HEK293 (cell line): ENCODE data around the gene TK2.

Source experiments
- CTCF ChIA-PET: fragments of 350-600 bp; formaldehyde crosslinking; extraction: SDS; loops from one replicate; lab custom pipeline; 2021; ENCODE audit warnings: antibody characterized with exemption; lab: Yijun Ruan, JAX
- POLR2A ChIA-PET: fragments of 300-600 bp; formaldehyde crosslinking; extraction: SDS; loops from one replicate; lab custom pipeline; 2020; ENCODE audit warnings: antibody characterized with exemption, inconsistent platforms; lab: Yijun Ruan, JAX
- H3K27ac ChIP-seq: fragments of 200-500 bp; sonication (Bioruptor generic); 2 replicates; pipeline ENCODE4 v1.5.1; 2014; ENCODE audit warnings: low read depth, low read length, control low read depth, inconsistent platforms; ENCODE audit errors: extremely low read depth
- H3K36me3 ChIP-seq, 2 experiments: fragments of 200-500 bp in 1 of 2; sonication (Bioruptor generic) in 1 of 2; 1 replicate in 1 of 2; 2 replicates in 1 of 2; pipeline ENCODE4 v1.5.1; 2014 to 2017; ENCODE audit warnings: inconsistent platforms in 2 of 2, low read length in 2 of 2; ENCODE audit not compliant: control insufficient read depth in 2 of 2, insufficient read depth in 1 of 2
- H3K4me1 ChIP-seq: fragments of 200-500 bp; sonication (Bioruptor generic); 2 replicates; pipeline ENCODE4 v1.5.1; 2014; ENCODE audit warnings: mild to moderate bottlenecking, low read length, inconsistent platforms; ENCODE audit not compliant: control insufficient read depth, insufficient read depth
- H3K4me3 ChIP-seq: 2 replicates; pipeline ENCODE4 v1.5.1; 2011; ENCODE audit warnings: low read depth, mild to moderate bottlenecking, control low read depth, low read length, moderate library complexity
- H3K9me3 ChIP-seq: fragments of 200-500 bp; sonication (Bioruptor generic); 2 replicates; pipeline ENCODE4 v1.5.1; 2014; ENCODE audit warnings: low read depth, low read length, inconsistent platforms; ENCODE audit not compliant: control insufficient read depth, insufficient read depth
- EGR2 ChIP-seq: fragments of 450-650 bp; formaldehyde crosslinking; IDR thresholded peaks from 2 replicates; pipeline ENCODE4 v1.5.1; 2016; ENCODE audit warnings: low read depth, missing biosample characterization, missing genetic modification characterization
- GLI2 ChIP-seq: fragments of 450-650 bp; formaldehyde crosslinking; IDR thresholded peaks from 2 replicates; pipeline ENCODE4; 2017; ENCODE audit warnings: missing biosample characterization, missing genetic modification characterization, low read depth, borderline replicate concordance
- GLIS1 ChIP-seq: fragments of 450-650 bp; formaldehyde crosslinking; IDR thresholded peaks from 2 replicates; pipeline ENCODE4 v1.5.1; 2016; ENCODE audit warnings: missing biosample characterization, missing genetic modification characterization
- SALL2 ChIP-seq: fragments of 450-650 bp; formaldehyde crosslinking; IDR thresholded peaks from 2 replicates; pipeline ENCODE4 v1.5.0; 2017; ENCODE audit warnings: missing biosample characterization, mild to moderate bottlenecking, missing genetic modification characterization, borderline replicate concordance
- YY2 ChIP-seq: fragments of 450-650 bp; formaldehyde crosslinking; IDR thresholded peaks from 2 replicates; pipeline ENCODE4 v1.5.1; 2016; ENCODE audit warnings: missing biosample characterization, missing genetic modification characterization
- ZFP69B ChIP-seq: fragments of 450-650 bp; formaldehyde crosslinking; IDR thresholded peaks from 2 replicates; pipeline ENCODE4 v1.5.1; 2016; ENCODE audit warnings: missing biosample characterization, missing genetic modification characterization
- ZNF16 ChIP-seq: fragments of 450-650 bp; formaldehyde crosslinking; IDR thresholded peaks from 2 replicates; pipeline ENCODE4 v1.5.1; 2016; ENCODE audit warnings: low read depth, missing biosample characterization, missing genetic modification characterization
- ZNF335 ChIP-seq: fragments of 450-650 bp; formaldehyde crosslinking; conservative IDR thresholded peaks from 2 replicates; pipeline ENCODE4 v1.5.1; 2016; ENCODE audit warnings: missing biosample characterization, missing genetic modification characterization
- ZNF48 ChIP-seq: fragments of 450-650 bp; formaldehyde crosslinking; IDR thresholded peaks from 2 replicates; pipeline ENCODE4 v1.5.1; 2016; ENCODE audit warnings: missing biosample characterization, missing genetic modification characterization
- ZNF514 ChIP-seq: fragments of 450-650 bp; formaldehyde crosslinking; IDR thresholded peaks from 2 replicates; pipeline ENCODE4 v1.5.1; 2016; ENCODE audit warnings: missing biosample characterization, missing genetic modification characterization
- ZNF548 ChIP-seq: fragments of 450-650 bp; formaldehyde crosslinking; IDR thresholded peaks from 2 replicates; pipeline ENCODE4 v1.5.1; 2016; ENCODE audit warnings: missing biosample characterization, missing genetic modification characterization
- ZNF658 ChIP-seq: fragments of 450-650 bp; formaldehyde crosslinking; IDR thresholded peaks from 2 replicates; pipeline ENCODE4; 2016; ENCODE audit warnings: missing biosample characterization, missing genetic modification characterization
- TF ChIP-seq, protein P1 (sequence below): fragments of 450-650 bp; IDR thresholded peaks from 2 replicates; pipeline ENCODE4 v1.5.1; 2018; ENCODE audit warnings: missing biosample characterization, missing genetic modification characterization
- TF ChIP-seq, protein P2 (sequence below): fragments of 450-650 bp; formaldehyde crosslinking; IDR thresholded peaks from 2 replicates; pipeline ENCODE4 v1.5.1; 2016; ENCODE audit warnings: missing biosample characterization, missing genetic modification characterization, borderline replicate concordance
- TF ChIP-seq, protein P3 (sequence below): fragments of 450-650 bp; formaldehyde crosslinking; conservative IDR thresholded peaks from 2 replicates; pipeline ENCODE4 v1.5.1; 2016; ENCODE audit warnings: low read depth, missing biosample characterization, missing genetic modification characterization
- TF ChIP-seq, protein P4 (sequence below): fragments of 450-650 bp; formaldehyde crosslinking; IDR thresholded peaks from 2 replicates; pipeline ENCODE4 v1.5.1; 2017; ENCODE audit warnings: missing biosample characterization, missing genetic modification characterization
- TF ChIP-seq, protein P5 (sequence below): fragments of 450-650 bp; formaldehyde crosslinking; IDR thresholded peaks from 2 replicates; pipeline ENCODE4 v1.5.1; 2016; ENCODE audit warnings: missing biosample characterization, missing genetic modification characterization

TK2 gene

GRCh38 chr16:66528294-66528693 is 21.6 kb downstream of the TK2 start (continued):
- no peak for TF ChIP-seq SALL2 (tag by site-specific recombination)
- TF ChIP-seq, protein P1, sequence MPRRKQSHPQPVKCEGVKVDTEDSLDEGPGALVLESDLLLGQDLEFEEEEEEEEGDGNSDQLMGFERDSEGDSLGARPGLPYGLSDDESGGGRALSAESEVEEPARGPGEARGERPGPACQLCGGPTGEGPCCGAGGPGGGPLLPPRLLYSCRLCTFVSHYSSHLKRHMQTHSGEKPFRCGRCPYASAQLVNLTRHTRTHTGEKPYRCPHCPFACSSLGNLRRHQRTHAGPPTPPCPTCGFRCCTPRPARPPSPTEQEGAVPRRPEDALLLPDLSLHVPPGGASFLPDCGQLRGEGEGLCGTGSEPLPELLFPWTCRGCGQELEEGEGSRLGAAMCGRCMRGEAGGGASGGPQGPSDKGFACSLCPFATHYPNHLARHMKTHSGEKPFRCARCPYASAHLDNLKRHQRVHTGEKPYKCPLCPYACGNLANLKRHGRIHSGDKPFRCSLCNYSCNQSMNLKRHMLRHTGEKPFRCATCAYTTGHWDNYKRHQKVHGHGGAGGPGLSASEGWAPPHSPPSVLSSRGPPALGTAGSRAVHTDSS (tag by site-specific recombination), result no peak
- no peak for TF ChIP-seq ZNF16 (tag by site-specific recombination)
- no peak for TF ChIP-seq ZNF48 (tag by site-specific recombination)
- TF ChIP-seq GLI2 (tag by site-specific recombination), result no peak
- TF ChIP-seq, protein P2, sequence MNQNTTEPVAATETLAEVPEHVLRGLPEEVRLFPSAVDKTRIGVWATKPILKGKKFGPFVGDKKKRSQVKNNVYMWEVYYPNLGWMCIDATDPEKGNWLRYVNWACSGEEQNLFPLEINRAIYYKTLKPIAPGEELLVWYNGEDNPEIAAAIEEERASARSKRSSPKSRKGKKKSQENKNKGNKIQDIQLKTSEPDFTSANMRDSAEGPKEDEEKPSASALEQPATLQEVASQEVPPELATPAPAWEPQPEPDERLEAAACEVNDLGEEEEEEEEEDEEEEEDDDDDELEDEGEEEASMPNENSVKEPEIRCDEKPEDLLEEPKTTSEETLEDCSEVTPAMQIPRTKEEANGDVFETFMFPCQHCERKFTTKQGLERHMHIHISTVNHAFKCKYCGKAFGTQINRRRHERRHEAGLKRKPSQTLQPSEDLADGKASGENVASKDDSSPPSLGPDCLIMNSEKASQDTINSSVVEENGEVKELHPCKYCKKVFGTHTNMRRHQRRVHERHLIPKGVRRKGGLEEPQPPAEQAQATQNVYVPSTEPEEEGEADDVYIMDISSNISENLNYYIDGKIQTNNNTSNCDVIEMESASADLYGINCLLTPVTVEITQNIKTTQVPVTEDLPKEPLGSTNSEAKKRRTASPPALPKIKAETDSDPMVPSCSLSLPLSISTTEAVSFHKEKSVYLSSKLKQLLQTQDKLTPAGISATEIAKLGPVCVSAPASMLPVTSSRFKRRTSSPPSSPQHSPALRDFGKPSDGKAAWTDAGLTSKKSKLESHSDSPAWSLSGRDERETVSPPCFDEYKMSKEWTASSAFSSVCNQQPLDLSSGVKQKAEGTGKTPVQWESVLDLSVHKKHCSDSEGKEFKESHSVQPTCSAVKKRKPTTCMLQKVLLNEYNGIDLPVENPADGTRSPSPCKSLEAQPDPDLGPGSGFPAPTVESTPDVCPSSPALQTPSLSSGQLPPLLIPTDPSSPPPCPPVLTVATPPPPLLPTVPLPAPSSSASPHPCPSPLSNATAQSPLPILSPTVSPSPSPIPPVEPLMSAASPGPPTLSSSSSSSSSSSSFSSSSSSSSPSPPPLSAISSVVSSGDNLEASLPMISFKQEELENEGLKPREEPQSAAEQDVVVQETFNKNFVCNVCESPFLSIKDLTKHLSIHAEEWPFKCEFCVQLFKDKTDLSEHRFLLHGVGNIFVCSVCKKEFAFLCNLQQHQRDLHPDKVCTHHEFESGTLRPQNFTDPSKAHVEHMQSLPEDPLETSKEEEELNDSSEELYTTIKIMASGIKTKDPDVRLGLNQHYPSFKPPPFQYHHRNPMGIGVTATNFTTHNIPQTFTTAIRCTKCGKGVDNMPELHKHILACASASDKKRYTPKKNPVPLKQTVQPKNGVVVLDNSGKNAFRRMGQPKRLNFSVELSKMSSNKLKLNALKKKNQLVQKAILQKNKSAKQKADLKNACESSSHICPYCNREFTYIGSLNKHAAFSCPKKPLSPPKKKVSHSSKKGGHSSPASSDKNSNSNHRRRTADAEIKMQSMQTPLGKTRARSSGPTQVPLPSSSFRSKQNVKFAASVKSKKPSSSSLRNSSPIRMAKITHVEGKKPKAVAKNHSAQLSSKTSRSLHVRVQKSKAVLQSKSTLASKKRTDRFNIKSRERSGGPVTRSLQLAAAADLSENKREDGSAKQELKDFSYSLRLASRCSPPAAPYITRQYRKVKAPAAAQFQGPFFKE (tag by site-specific recombination), result no peak
- TF ChIP-seq, all 188 proteins: peak for 0

DNA sequence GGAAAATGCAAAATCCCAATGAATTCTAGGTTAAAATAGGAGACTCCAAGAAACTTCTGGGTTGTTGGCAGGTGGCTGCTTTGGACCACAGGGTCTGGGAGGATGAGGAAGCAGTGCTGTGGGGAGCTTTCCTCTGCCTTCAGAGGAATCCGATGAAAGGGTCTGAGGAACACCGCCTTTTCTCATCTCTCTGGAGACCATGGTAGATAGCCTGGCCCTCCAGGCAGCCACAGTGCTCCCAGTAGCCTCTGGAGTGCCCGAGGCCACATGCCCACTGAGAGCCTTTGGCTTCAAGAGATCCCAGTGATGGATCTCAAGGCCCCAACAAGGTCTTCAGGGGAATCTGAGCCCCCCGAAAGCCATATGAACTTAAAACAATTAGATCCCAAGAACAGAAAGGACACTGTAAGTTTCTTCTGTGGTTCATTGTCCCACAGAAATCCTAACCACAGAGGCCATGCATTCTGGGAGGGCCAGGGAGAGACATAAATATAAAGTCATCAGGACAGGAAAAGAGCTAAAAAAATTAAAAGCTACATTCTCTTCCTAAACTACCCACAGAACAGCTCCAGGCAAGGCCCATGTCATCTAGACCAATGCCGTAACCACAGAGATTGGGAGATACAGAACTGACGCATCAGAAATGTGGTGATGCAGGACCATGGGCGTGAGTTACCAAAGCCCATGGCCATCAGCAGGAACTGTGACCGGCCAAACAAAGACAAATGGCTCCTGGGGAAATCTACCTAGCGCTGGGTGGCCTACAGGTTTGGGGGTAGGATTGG is 24.3 kb downstream of the TK2 start:
- ChIA-PET POLR2A (no interaction called here), CTCF (interaction anchor here (0.7 kb wide), 1 partner anchor 39 kb away, joined by 3 read pairs; no protein-coding TSS in a partner anchor)
- Histone ChIP-seq H3K4me3 (no peak overlapping the region), H3K27ac (no peak overlapping the region), H3K4me1 (peaks cover 4% of the 10 kb centered on the region; the same call in 1 of the 2 replicates), H3K9me3 (no peaks in the 10 kb centered on the region), H3K36me3 (peaks cover 0 to 51% of the 10 kb centered on the region in 2 experiments; a peak in 2 of 3 replicates)
- TF ChIP-seq, protein P3, sequence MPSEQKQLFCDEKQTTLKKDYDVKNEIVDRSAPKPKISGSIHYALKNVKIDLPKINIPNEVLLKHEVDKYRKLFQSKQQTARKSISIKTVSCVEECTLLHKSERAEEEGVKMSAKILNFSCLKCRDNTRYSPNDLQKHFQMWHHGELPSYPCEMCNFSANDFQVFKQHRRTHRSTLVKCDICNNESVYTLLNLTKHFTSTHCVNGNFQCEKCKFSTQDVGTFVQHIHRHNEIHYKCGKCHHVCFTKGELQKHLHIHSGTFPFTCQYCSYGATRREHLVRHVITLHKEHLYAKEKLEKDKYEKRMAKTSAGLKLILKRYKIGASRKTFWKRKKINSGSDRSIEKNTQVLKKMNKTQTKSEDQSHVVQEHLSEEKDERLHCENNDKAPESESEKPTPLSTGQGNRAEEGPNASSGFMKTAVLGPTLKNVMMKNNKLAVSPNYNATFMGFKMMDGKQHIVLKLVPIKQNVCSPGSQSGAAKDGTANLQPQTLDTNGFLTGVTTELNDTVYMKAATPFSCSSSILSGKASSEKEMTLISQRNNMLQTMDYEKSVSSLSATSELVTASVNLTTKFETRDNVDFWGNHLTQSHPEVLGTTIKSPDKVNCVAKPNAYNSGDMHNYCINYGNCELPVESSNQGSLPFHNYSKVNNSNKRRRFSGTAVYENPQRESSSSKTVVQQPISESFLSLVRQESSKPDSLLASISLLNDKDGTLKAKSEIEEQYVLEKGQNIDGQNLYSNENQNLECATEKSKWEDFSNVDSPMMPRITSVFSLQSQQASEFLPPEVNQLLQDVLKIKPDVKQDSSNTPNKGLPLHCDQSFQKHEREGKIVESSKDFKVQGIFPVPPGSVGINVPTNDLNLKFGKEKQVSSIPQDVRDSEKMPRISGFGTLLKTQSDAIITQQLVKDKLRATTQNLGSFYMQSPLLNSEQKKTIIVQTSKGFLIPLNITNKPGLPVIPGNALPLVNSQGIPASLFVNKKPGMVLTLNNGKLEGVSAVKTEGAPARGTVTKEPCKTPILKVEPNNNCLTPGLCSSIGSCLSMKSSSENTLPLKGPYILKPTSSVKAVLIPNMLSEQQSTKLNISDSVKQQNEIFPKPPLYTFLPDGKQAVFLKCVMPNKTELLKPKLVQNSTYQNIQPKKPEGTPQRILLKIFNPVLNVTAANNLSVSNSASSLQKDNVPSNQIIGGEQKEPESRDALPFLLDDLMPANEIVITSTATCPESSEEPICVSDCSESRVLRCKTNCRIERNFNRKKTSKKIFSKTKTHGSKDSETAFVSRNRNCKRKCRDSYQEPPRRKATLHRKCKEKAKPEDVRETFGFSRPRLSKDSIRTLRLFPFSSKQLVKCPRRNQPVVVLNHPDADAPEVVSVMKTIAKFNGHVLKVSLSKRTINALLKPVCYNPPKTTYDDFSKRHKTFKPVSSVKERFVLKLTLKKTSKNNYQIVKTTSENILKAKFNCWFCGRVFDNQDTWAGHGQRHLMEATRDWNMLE (tag by site-specific recombination), result no peak
- TF ChIP-seq ZNF548 (tag by site-specific recombination) (no peak), ZNF514 (tag by site-specific recombination) (no peak), ZNF335 (tag by site-specific recombination) (no peak), ZNF658 (no peak), GLIS1 (no peak), ZNF48 (tag by site-specific recombination) (no peak), EGR2 (tag by site-specific recombination) (no peak), YY2 (tag by site-specific recombination) (no peak), ZFP69B (no peak)
- TF ChIP-seq, protein P4, sequence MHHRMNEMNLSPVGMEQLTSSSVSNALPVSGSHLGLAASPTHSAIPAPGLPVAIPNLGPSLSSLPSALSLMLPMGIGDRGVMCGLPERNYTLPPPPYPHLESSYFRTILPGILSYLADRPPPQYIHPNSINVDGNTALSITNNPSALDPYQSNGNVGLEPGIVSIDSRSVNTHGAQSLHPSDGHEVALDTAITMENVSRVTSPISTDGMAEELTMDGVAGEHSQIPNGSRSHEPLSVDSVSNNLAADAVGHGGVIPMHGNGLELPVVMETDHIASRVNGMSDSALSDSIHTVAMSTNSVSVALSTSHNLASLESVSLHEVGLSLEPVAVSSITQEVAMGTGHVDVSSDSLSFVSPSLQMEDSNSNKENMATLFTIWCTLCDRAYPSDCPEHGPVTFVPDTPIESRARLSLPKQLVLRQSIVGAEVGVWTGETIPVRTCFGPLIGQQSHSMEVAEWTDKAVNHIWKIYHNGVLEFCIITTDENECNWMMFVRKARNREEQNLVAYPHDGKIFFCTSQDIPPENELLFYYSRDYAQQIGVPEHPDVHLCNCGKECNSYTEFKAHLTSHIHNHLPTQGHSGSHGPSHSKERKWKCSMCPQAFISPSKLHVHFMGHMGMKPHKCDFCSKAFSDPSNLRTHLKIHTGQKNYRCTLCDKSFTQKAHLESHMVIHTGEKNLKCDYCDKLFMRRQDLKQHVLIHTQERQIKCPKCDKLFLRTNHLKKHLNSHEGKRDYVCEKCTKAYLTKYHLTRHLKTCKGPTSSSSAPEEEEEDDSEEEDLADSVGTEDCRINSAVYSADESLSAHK (tag by site-specific recombination), result no peak
- TF ChIP-seq, protein P5, sequence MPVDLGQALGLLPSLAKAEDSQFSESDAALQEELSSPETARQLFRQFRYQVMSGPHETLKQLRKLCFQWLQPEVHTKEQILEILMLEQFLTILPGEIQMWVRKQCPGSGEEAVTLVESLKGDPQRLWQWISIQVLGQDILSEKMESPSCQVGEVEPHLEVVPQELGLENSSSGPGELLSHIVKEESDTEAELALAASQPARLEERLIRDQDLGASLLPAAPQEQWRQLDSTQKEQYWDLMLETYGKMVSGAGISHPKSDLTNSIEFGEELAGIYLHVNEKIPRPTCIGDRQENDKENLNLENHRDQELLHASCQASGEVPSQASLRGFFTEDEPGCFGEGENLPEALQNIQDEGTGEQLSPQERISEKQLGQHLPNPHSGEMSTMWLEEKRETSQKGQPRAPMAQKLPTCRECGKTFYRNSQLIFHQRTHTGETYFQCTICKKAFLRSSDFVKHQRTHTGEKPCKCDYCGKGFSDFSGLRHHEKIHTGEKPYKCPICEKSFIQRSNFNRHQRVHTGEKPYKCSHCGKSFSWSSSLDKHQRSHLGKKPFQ (tag by site-specific recombination), result no peak
